CD4-positive, alpha-beta T cell treated with Interleukin-1 beta for 1 hour (primary cell): ENCODE results near the gene CD34.
"Not testable (repeated sequence)": the region's sequence is repeated elsewhere in the genome, so short reads cannot be mapped to it uniquely, and the experiment has no call there.

Experiments used
- DNase-seq, 2 donors: peaks; one replicate each; pipeline ENCODE4 v3.0.0-alpha.2; 2020 to 2022

Gene CD34

DNA sequence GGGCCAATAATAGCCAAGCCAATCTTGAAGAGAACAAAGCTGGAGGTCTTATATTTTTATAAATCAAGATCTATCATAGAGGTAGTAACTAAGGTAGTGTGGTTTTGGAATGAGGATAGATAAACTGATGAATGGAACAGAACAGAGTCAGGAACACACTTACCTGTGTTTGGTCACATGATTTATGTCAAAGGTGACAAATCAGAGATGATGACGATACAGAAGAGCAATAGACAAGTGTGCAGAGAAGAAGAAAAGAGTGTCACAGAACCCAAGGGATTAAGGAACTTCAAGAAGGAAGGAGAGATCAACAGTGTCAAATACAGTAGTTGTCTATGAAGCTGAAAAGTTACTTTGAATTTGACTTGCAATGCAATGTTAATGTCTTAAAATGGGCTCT is 16.1 kb upstream of the CD34 start:
- DNase-seq = no peak

GRCh38 chr1:207925969-207926368 is 15.0 kb upstream of the CD34 start:
- not testable (repeated sequence) for DNase-seq

GRCh38 chr1:207925210-207925609 is 14.3 kb upstream of the CD34 start:
- DNase-seq = no peak

DNA sequence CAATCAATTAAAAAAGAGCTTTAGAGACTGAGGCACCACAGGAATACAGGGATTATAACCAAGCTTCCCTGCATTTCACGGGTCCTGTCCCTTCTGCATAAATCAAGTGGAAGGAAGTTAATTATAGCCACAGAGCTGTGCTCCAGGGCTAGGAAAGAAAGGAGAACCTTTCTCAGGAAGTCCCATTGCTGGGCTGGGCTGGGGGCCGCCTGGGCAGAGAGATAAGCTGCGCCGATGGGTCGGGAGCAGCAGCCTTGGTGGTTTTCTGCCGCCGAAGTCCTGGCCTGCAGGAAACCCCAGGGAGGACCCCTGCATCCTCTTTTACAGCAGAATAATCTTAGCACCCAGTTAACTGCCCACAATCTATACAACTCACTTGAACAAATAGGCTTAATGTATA is 12.6 kb upstream of the CD34 start:
- DNase-seq = no peak

- DNase-seq = no peak
Measured at GRCh38 chr1:207923121-207923520, 12.2 kb upstream of the CD34 start.

DNA sequence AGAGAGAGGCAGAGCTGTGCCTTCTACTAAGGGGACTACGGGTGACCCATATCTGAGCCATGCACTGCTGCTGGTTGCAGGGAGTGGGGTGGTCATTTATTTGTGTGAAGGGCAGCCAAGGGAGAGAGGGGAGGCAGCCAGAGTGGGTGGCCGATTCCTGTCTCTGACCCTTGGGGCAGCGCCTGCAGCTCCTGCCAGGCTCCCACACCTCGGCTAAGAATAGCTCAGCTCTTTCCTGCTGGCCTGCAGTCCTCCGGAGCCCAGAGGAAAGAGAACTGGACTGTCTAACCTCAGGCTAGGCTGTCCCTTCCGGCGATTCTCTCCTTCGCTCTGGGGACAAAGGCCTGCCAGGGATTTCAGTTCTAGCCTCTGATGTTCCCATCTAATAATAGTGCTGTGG is 11.6 kb upstream of the CD34 start:
- no peak for DNase-seq

GRCh38 chr1:207921321-207921720 is 10.4 kb upstream of the CD34 start:
- no peak for DNase-seq

- no peak for DNase-seq
Measured at GRCh38 chr1:207920444-207921021, 9.6 kb upstream of the CD34 start.

DNA sequence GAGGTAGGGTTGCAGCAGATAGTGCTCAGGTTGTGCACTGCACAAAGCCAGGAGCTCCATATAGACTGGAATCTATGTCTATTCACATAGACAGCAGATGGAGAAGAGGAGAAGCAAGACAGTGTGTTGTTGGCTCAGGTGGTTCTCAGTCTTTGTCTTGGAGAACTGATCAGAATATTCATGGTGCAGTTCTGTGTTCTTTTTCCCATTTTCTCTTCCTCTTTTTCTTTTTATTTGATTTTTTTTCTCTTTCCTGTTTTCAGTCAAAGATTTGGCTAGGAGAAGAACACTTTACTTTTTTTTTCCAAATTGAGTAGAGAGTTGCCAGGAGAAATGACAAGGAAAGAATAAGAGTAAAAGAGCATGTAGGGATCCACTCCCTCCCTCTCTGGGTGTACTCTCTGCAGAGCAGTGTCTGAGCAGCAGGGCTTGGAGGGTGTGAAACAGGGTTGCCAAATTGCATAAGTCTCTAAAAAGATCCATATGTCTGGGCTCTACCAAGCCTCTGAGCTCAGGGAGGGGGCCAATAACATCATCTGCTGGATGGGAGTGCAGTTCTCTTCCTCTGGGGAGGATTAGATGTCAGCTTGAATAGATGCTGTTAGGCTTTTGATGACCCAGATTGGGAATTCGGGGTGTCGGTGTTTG is 8.7 kb upstream of the CD34 start:
- DNase-seq = no peak

- DNase-seq = no peak
Measured at GRCh38 chr1:207918581-207918980, 7.7 kb upstream of the CD34 start.

DNA sequence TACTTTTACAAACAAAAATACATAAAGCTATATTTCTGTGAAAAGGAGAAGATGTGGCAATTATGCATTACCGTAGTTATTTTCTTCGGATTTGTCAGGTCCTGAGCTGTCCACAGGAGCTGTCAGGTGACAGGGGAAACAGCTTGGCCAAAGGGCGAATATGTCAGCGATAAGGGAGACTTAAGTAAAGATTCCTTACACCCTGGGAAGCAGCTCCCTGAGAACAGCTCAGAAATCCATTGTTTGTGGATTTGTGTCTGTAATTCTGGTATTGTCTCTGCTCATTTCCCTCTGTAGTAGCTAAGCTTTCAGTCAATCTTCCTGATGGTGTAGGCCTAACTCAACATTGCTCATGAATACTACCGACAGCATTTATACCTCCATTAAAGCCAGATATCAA is 7.1 kb upstream of the CD34 start:
- no peak for DNase-seq

DNA sequence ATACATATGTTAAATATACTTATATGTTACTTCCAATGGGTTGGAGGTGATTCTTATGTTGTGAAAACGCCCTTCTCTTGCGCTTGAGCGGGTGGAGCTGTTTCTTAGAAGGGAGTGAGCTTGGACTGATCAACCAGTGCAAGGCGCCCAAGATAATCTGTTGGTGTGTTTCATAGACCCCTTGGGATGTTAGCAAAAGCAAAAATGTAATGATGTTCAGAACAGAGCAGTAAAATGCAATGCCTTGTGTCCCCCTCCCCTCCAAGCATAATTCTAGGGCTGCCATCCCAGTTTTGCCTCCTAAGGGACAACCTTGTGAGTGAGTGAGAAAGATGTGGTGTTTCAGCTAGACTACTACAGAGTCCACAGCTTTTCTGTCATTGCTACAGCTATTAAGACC is 6.2 kb upstream of the CD34 start:
- no peak for DNase-seq

- no peak for DNase-seq
Measured at GRCh38 chr1:207913951-207914350, 3.0 kb upstream of the CD34 start.

- no peak for DNase-seq
Measured at GRCh38 chr1:207911856-207912760, 1.2 kb upstream of the CD34 start.

- DNase-seq = no peak
Measured at GRCh38 chr1:207909687-207910086, 1.2 kb downstream of the CD34 start.

DNA sequence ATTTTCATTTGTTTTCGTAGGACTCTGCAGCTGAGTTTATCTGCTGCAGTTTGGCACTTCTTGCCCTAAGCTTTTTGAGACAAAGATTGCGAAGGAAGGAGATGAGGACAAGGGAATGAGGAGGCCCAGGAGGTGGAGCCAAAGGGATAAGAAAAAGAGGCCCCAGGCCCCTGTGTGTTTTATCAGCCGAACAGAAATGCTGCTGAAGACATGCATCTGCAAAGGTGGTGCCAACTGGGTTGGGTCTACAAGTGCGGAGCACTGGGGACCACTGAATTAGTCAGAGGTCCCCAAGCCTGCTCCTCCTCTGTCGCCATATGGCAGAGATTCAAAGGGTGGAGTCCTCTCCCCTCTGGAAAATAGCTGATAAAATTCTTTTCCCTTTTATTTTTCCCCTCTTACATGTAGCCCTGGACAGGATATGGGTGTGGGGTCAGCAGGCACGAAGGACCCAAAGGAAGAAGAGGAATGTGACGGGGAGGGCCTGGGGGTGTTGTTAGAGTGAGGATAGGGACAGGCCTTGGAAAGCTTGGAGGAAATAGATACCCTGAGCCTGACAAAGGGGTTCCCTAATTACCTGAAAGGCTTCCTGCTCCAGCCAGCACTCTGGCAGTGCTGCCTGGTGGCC is 2.7 kb downstream of the CD34 start:
- no peak for DNase-seq

DNA sequence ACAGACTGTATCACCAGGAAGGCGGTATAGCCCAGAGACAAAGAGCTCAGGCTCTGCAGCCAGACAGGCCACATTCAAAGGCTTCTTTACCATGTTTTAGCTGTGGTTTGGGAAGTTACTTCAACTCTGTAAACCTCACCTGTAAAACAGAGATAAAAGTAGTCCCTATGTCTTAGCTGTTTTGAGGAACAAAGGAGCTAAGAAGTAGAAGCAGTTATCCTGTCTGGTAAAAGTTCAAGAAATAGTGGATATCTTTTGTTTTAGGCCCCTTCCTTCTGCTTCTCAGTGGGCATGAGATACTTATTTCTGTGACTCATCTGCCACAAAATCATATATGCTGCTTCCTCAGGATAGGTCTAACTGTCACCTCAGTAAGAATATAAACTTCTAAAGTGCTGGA is 6.5 kb downstream of the CD34 start:
- DNase-seq = no peak

DNA sequence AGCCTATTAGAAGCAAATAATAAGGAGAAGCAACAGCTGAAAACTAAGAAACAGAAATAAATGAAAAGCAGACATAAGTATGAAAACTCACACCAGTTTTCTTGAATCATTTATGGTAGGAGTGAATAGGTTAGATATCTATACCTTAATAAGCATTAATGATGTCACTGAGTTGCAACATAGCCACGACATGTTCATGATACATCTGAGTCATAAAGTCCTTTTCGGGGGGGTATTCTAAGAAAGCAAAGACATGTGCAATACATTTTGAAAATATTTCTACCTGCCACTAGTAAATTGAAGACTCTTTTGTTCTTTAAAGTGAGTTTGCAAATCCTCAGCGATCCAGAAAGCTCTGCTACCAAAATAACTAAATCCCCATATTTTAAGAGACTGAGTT is 7.2 kb downstream of the CD34 start:
- DNase-seq = no peak

- DNase-seq = no peak
Measured at GRCh38 chr1:207903053-207903452, 7.9 kb downstream of the CD34 start.

DNA sequence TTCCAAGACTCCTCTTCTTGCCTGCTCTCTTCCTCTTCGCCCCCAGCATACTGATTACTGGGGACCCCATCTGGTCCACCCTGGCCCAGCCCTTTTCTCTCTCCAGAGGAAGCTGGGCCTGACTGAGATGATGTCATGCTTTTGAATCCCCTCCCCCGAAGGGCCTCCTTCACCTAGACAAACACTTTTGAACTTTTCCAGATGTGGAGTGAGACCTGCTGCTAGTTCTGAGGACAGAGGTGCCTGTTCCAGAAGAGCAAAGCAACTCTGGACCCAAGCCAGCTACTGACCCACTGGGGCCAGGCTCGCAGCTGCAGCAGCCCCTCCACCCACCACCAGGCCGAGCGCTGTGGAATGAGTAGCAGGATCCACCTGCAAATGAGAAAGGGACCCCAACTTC is 8.4 kb downstream of the CD34 start:
- DNase-seq = no peak

- no peak for DNase-seq
Measured at GRCh38 chr1:207901041-207901653, 9.8 kb downstream of the CD34 start.

DNA sequence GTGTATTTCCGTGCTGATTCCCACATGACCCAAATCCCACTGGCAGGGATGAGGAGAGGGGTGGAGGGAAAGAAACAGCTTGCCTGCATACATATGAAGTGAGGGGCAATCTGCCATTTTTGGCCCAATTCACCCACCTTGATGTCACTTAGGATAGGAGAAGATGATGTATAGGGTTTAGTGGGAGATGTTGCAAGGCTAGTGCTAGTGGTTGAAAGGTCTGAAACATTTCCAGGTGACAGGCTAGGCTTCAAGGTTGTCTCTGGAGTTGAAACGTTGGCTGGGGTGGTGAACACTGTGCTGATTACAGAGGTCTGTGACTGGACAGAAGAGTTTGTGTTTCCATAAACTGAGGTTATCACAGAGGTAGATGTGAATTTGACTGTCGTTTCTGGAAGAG is 12.1 kb downstream of the CD34 start:
- no peak for DNase-seq

GRCh38 chr1:207898260-207898659 is 12.7 kb downstream of the CD34 start:
- no peak for DNase-seq
